Muscle of leg (tissue), 11 donors: ENCODE results near the gene MFSD6. TPM values are rescaled to one million over a fixed set of nuclear protein-coding genes. Genes with fewer than 3 reads are reported as not detected.

Experiments used
- DNase-seq: peaks from one replicate; pipeline ENCODE4 v3.0.0; 2013
- H3K27ac ChIP-seq: one replicate; pipeline ENCODE4 v1.5.1; 2013; ENCODE audit warnings: mild to moderate bottlenecking, low read length, control low read depth
- H3K27me3 ChIP-seq: one replicate; pipeline ENCODE4 v1.6.1; 2013; ENCODE audit warnings: low read length; ENCODE audit not compliant: control insufficient read depth, insufficient read depth
- H3K36me3 ChIP-seq: one replicate; pipeline ENCODE4 v1.6.1; 2013; ENCODE audit warnings: low read length; ENCODE audit not compliant: control insufficient read depth, insufficient read depth
- H3K4me1 ChIP-seq: one replicate; pipeline ENCODE4 v1.6.1; 2013; ENCODE audit warnings: low read length; ENCODE audit not compliant: control insufficient read depth, insufficient read depth
- H3K4me3 ChIP-seq: one replicate; pipeline ENCODE4 v1.5.1; 2013; ENCODE audit warnings: low read length, control low read depth
- H3K9me3 ChIP-seq: replicated peaks from 2 replicates; pipeline ENCODE4 v1.6.1; 2013; ENCODE audit warnings: low read depth, low read length; ENCODE audit not compliant: control insufficient read depth
- WGBS: methylation state at CpG from one replicate; pipeline ENCODE4 v1.1.5; 2013; ENCODE audit warnings: missing lambda C conversion rate; ENCODE audit not compliant: insufficient coverage; 5-methylcytosine and 5-hydroxymethylcytosine counted together
- polyA plus RNA-seq, 8 donors: library from polyadenylated mRNA; unstranded; fragments of 120-200 nt; gene quantifications; one replicate each; pipeline versions ENCODE4 v1.2.1 to v1.2.3, GENCODE V29; 2013; ENCODE audit warnings: inconsistent platforms in 1 of 8, low replicate concordance in 1 of 8; ENCODE audit not compliant: insufficient read length in 8 of 8, insufficient read depth in 1 of 8
- total RNA-seq: library from RNA; stranded (reverse); fragments of 120-200 nt; gene quantifications from one replicate; pipeline ENCODE4 v1.2.4, GENCODE V29; 2013

The MFSD6 gene
- total and polyA plus RNA-seq, 9 donors: 7.1 to 14.3 (median 9.0) TPM

- Histone ChIP-seq H3K9me3 (no peaks in the 10 kb centered on the region), H3K27me3 (no peaks in the 10 kb centered on the region), H3K4me1 (peaks cover 2% of the 10 kb centered on the region), H3K4me3 (no peak overlapping the region), H3K27ac (no peak overlapping the region), H3K36me3 (peaks cover 3% of the 10 kb centered on the region)
- DNase-seq: no peak
Measured at GRCh38 chr2:190431907-190432306, 23.8 kb downstream of the MFSD6 start.

- H3K36me3 ChIP-seq: peaks cover 7% of the 10 kb centered on the region
- no peak overlapping the region for H3K27ac ChIP-seq
- WGBS: no CpG with 5 or more reads among the region's 5 CpGs
- H3K4me3 ChIP-seq: no peak overlapping the region
- H3K9me3 ChIP-seq: no peaks in the 10 kb centered on the region
- peaks cover 2% of the 10 kb centered on the region for H3K4me1 ChIP-seq
- no peaks in the 10 kb centered on the region for H3K27me3 ChIP-seq
- DNase-seq: no peak
Measured at GRCh38 chr2:190432567-190433231, 24.5 kb downstream of the MFSD6 start.

- WGBS: no CpG with 5 or more reads among the region's 2 CpGs
- no peak overlapping the region for H3K27ac ChIP-seq
- H3K36me3 ChIP-seq: peaks cover 7% of the 10 kb centered on the region
- no peaks in the 10 kb centered on the region for H3K27me3 ChIP-seq
- no peak for DNase-seq
- H3K4me1 ChIP-seq: peaks cover 2% of the 10 kb centered on the region
- no peaks in the 10 kb centered on the region for H3K9me3 ChIP-seq
- no peak overlapping the region for H3K4me3 ChIP-seq
Measured at GRCh38 chr2:190435031-190435670, 27.0 kb downstream of the MFSD6 start.

- Histone ChIP-seq H3K9me3 (no peaks in the 10 kb centered on the region), H3K4me1 (peaks cover 2% of the 10 kb centered on the region), H3K27me3 (no peaks in the 10 kb centered on the region), H3K36me3 (peaks cover 7% of the 10 kb centered on the region), H3K27ac (no peak overlapping the region), H3K4me3 (no peak overlapping the region)
- 95% methylated on average over 2 of the region's 5 CpGs for WGBS
- no peak for DNase-seq
Measured at GRCh38 chr2:190436557-190436956, 28.4 kb downstream of the MFSD6 start.

- H3K27me3 ChIP-seq: no peaks in the 10 kb centered on the region
- H3K27ac ChIP-seq: no peak overlapping the region
- peaks cover 7% of the 10 kb centered on the region for H3K36me3 ChIP-seq
- H3K9me3 ChIP-seq: no peaks in the 10 kb centered on the region
- DNase-seq: no peak
- no peaks in the 10 kb centered on the region for H3K4me1 ChIP-seq
- H3K4me3 ChIP-seq: no peak overlapping the region
Measured at GRCh38 chr2:190440113-190440512, 32.0 kb downstream of the MFSD6 start.

GRCh38 chr2:190441564-190441963 lies 33.4 kb downstream of the MFSD6 start:
- Histone ChIP-seq H3K36me3 (peaks cover 7% of the 10 kb centered on the region), H3K4me3 (no peak overlapping the region), H3K4me1 (no peaks in the 10 kb centered on the region), H3K9me3 (no peaks in the 10 kb centered on the region), H3K27ac (no peak overlapping the region), H3K27me3 (no peaks in the 10 kb centered on the region)
- DNase-seq: no peak
- 76% methylated on average over 4 of the region's 4 CpGs for WGBS

GRCh38 chr2:190443055-190443454 lies 34.9 kb downstream of the MFSD6 start:
- Histone ChIP-seq H3K4me3 (no peak overlapping the region), H3K36me3 (no peaks in the 10 kb centered on the region), H3K27ac (no peak overlapping the region), H3K9me3 (no peaks in the 10 kb centered on the region), H3K4me1 (no peaks in the 10 kb centered on the region), H3K27me3 (no peaks in the 10 kb centered on the region)
- DNase-seq: no peak
- no CpG with 5 or more reads among the region's 2 CpGs for WGBS

GRCh38 chr2:190443778-190444481 lies 35.8 kb downstream of the MFSD6 start:
- Histone ChIP-seq H3K27ac (no peak overlapping the region), H3K4me3 (no peak overlapping the region)

GRCh38 chr2:190444976-190445375 lies 36.8 kb downstream of the MFSD6 start:
- no CpG with 5 or more reads among the region's 1 CpG for WGBS

More at GRCh38 chr2:190443778-190444481, 35.8 kb downstream of the MFSD6 start:
- Histone ChIP-seq H3K4me1 (no peaks in the 10 kb centered on the region), H3K36me3 (no peaks in the 10 kb centered on the region), H3K27me3 (no peaks in the 10 kb centered on the region), H3K9me3 (no peaks in the 10 kb centered on the region)
- 94% methylated on average over 2 of the region's 3 CpGs for WGBS
- peak; percentile 73 for DNase-seq

GRCh38 chr2:190446193-190446592 lies 38.0 kb downstream of the MFSD6 start:
- Histone ChIP-seq H3K36me3 (no peaks in the 10 kb centered on the region), H3K27ac (no peak overlapping the region), H3K4me3 (no peak overlapping the region), H3K27me3 (no peaks in the 10 kb centered on the region), H3K9me3 (no peaks in the 10 kb centered on the region), H3K4me1 (no peaks in the 10 kb centered on the region)
- WGBS: 86% methylated on average over 1 of the region's 2 CpGs
- DNase-seq: no peak

More at GRCh38 chr2:190444976-190445375, 36.8 kb downstream of the MFSD6 start:
- Histone ChIP-seq H3K9me3 (no peaks in the 10 kb centered on the region), H3K27ac (no peak overlapping the region), H3K4me3 (no peak overlapping the region), H3K36me3 (no peaks in the 10 kb centered on the region), H3K27me3 (no peaks in the 10 kb centered on the region), H3K4me1 (no peaks in the 10 kb centered on the region)
- DNase-seq: no peak
